Fibroblast of skin of back (primary cell): ENCODE data around the gene SCG5.

Experiments
- DNase-seq: peaks from one replicate; pipeline ENCODE4 v3.0.0-alpha.2; 2013

SCG5 gene

GRCh38 chr15:32729700-32730395, 88.3 kb downstream of the SCG5 start:
- DNase-seq: no peak

- DNase-seq: peak; percentile 68
These were observed 89.5 kb downstream of the SCG5 start for GRCh38 chr15:32730677-32731654.

- DNase-seq: no peak
These were observed 91.2 kb downstream of the SCG5 start for GRCh38 chr15:32732574-32733157.

- no peak for DNase-seq
These were observed 91.8 kb downstream of the SCG5 start for GRCh38 chr15:32733281-32733680.

GRCh38 chr15:32735989-32736700, 94.6 kb downstream of the SCG5 start:
- DNase-seq: no peak

- DNase-seq: no peak
These were observed 95.2 kb downstream of the SCG5 start for GRCh38 chr15:32736701-32737061.

- no peak for DNase-seq
These were observed 95.8 kb downstream of the SCG5 start for GRCh38 chr15:32737304-32737703.

GRCh38 chr15:32738666-32739065, 97.2 kb downstream of the SCG5 start:
- no peak for DNase-seq

- no peak for DNase-seq
These were observed 98.1 kb downstream of the SCG5 start for GRCh38 chr15:32739522-32740063.

GRCh38 chr15:32743411-32744140, 102.1 kb downstream of the SCG5 start:
- DNase-seq: peak; percentile 62

- no peak for DNase-seq
These were observed 104.8 kb downstream of the SCG5 start for GRCh38 chr15:32746116-32746857.
